CD4-positive, alpha-beta T cell treated with Interleukin-21 for 1 hour (primary cell): Measurements from ENCODE around the gene MGP.

Experiments
- DNase-seq: peaks from one replicate; pipeline ENCODE4 v3.0.0-alpha.2; 2020

Gene MGP

GRCh38 chr12:14902465-14902864, 16.8 kb upstream of the MGP start:
- DNase-seq = no peak

- no peak for DNase-seq
Measured at GRCh38 chr12:14901228-14901562, 15.5 kb upstream of the MGP start.

DNA sequence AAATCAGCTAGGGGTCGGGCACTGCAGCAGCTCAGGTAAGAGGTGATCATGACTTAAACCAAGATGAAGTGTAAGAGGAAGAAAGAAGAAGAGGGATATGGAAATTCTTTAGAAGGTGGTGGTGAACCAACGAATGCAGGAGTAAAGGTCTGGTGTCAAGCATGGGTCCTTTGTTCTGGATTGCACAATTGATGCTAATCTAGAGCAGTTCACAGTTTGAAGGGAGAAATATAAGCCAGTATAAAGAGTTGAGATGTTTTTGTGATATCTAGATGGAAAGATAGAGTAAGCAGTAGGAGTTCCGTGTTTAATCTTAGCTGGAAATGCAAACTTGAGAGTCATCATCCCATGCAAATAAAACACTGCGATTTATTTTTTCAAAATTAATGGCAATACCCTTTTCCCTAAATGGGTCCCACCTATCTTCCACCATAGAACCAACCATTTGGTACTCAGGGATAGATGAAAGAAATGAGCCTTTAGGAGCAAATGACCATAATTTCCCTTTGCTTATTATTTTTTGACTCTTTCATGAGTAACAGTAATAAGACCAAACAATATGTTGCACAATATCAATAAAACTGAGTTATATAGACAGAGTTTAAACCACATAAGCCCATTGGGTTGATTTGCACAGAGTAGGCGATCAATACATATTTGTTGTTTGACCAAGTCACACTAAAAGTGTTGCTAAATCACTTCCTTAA, 15.0 kb upstream of the MGP start:
- DNase-seq = no peak

DNA sequence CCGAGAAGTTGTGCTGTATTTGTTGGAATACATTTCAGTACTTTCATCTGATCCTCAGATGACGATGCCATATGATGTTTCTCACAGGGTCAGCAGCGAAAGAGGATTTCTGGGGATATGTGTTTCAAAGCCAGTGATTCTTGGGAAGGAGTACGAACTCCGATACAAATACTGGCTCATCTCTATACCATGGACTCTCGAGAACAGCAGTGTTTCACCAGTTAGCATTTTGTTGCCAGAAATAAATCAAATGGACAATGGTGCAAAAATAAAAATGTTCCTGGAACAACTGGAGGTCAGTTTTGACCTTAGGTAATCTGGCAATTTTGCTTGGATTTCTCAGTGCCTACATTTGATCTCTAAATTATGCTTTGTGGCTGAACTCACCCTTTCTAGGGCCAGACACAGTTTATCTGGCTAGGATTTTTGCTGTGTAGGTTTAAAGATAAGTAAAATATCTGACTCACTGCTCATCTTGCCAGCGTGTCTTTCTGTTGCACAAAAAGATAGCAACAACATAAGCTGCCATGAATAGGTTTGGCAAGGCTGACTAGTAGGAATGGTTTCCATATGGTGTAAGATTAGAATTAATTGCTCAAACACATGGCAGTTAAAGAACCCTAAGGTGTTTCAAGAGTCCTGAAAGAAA, 11.0 kb upstream of the MGP start:
- no peak for DNase-seq

GRCh38 chr12:14893506-14894250, 8.0 kb upstream of the MGP start:
- DNase-seq = no peak

DNA sequence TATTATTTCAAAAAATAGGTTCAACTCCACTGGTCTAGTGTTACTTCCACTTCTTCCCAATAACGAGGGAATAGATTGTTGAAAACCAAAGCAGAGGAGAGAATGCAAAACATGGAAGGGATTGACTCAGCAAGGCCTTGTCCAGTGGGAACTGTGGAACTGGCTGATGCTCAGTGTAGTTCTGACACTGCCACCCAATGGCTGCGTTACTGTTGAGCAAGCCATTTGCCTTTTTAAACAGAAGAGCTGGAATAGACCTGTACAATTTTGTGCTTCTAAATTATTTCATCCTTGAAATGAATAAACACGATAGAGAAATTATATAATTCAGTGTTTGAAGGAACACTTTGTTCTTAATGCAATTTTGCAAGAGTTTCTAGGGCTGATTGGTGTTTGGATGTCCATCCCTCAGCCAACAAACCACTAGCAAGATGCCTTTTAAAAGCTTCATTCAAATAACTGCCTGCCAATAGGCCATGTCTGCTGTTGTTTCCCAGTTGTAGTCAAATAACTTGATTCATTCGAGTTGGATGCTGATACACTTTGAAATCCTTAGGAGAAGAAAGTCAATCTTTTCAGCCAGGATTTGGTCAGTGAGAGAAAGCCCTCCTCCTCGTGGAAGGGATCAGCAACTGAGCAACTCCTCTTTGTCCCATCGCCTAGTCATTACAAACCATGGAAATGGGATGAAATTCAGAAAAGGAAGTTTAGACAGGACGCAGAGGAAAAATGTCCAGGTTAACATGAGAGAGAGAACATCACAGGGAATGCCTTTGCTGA, 7.3 kb upstream of the MGP start:
- no peak for DNase-seq

- DNase-seq = no peak
Measured at GRCh38 chr12:14890701-14891100, 5.0 kb upstream of the MGP start.

DNA sequence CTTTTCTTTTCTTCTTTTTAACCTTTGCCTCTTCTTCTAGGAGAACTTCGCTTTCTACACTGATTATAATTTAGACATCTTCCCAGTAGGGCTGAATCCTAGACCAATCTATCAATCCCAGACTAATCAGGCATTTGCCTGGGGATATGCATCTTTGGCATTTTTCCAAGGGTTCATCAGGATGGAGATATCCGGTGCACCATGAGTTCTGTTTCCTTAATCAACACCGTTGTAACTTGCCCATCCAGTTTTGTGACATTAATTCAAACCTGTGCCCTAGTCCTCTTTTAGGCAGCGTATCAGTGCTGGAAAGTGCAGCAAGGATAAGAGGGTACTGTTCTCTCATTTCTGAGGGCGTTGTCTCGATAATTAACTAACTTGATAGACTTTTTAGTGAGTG, 617 bp upstream of the MGP start:
- DNase-seq = no peak

DNA sequence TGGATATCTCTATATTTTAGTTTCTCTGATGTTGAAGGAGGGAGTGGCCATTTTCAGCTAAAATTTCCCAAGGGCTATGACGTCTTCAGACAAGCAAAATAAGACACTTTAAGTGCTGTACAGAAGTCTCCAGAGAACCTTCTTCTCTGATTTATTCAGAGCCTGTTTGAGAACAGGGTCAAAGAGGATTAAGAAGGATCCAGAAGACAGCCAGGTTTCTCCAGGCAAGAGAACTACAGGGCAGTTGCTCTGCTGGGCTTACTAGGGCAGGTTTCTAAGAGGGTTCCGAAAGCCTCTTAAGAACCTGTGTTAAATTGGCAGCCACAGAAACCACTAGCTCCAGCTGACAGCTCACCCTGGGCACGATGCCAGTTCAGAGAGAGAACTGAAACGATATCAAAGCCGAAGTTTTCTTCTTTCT, 1.2 kb downstream of the MGP start:
- DNase-seq = peak; percentile 84

DNA sequence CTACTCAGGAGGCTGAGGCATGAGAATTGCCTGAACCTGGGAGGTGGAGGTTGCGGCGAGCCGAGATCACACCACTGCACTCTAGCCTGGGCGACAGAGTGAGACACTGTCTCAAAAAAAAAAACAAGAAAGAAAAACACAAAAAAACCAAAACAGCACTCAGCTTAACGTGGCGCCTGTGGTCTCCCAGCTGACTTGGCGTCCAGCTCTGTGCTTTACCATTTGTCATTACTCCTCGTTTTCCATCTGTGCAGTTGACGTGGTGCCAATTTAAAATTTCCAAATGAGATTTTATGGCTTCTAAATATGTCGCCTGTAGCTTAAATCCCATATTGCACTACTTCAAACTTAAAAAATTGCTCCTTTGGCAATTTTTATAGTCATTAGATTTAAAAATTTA, 2.0 kb downstream of the MGP start:
- no peak for DNase-seq

- DNase-seq = no peak
Measured at GRCh38 chr12:14880890-14881453, 4.7 kb downstream of the MGP start.

GRCh38 chr12:14879222-14879933, 6.3 kb downstream of the MGP start:
- DNase-seq = no peak

GRCh38 chr12:14878488-14878887, 7.2 kb downstream of the MGP start:
- DNase-seq = no peak

- DNase-seq = no peak
Measured at GRCh38 chr12:14876833-14877232, 8.8 kb downstream of the MGP start.

DNA sequence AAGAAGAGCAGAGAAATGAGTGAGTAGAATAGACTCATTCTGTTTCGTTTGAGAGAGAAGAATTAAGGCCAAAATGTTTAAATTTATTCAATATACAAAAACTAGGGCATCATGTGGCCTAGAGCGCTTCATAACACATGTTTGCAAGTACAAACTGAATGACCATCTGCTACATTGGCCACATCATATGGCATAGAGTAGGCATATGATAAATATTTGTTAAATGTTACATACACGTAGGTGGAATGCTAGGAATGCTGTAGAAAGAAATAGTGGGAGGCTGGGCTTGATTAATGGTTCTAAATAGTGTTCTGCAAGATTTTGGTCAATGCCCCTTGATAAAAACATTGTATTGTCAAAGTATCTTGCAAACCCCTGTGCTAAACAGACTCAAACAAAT, 10.8 kb downstream of the MGP start:
- DNase-seq = no peak

GRCh38 chr12:14873440-14874185, 12.0 kb downstream of the MGP start:
- no peak for DNase-seq

GRCh38 chr12:14871886-14872285, 13.8 kb downstream of the MGP start:
- DNase-seq = no peak

DNA sequence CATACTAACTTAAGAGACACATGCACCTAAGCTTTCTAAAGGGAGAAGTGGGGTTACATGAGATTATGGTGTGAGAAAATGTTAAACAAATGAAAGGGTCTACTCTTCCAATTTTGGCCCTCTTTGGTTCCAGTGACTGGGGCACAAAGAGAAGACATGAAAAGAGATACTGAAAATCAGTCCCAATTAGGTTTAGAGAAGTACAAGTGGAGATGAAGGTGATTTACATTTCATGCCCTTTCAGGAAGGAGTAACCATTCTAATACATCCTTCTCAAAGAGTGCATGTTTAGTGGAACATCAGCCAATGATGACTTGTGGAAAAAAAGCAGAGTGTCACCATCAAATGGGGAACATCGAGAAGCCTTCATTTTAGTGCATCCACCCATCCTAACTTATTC, 14.4 kb downstream of the MGP start:
- DNase-seq = no peak

DNA sequence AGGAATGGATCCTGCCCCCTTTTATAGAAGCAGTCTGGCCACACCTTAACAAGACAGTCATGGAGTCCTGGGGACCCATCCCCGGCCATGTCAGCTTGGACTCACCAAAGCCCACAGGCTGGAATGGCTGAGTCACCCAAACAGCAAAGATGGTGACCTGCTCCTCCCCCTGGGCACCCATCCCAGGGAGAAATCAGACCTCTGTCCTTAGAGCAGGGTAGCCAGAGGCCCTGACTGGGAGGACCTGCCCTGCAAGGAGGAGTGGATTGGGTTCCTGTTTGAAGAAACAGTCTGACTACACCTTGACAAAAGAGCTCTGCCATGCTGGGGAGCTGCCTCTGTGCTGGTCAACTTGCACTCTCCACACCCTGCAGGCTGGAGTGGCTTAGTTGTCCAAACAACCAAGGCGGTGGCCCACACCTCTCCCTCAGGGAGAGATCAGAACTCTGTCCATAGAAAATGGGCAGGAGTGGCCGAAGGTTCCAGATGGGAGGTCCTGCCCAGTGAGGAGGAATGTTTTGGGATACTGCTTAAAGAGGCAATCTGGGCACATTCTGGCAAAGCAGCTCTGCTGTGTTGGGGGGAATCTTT, 16.6 kb downstream of the MGP start:
- no peak for DNase-seq

DNA sequence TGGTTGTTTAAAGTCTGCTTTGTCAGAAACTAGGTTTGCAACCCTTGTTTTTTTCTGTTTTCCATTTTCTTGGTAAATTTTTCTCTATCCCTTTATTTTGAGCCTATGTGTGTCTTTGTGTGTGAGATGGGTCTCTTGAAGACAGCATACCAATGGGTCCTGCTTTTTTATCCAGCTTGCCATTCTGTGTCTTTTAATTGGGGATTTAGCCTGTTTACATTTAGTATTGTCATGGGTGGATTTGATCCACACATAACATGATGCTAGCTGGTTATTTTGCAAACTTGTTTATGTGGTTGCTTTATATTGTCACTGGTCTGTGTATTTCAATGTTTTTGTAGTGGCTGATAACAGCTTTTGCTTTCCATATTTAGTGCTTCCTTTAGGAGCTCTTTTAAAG, 25.2 kb downstream of the MGP start:
- DNase-seq = no peak

DNA sequence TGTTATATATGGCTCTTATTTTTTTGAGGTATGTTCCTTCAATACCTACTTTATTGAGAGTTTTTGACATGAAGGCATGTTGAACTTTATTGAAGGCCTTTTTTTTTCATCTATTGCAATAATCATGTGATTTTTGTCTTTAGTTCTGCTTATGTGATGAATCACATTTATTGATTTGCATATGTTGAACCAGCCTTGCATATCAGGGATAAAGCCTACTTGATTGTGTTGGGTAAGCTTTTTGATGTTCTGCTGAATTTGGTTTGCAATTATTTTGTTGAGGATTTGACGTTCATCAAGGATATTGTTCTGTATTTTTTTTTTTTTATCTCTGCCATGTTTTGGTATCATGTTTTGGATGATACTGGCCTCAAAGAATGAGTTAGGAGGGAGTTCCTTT, 27.1 kb downstream of the MGP start:
- no peak for DNase-seq
